GM12864 (cell line): ENCODE measurements around the gene CLK1.

Source experiments
- DNase-seq: peaks from one replicate; pipeline ENCODE4 v3.0.0-alpha.2; 2011; ENCODE audit warnings: low read depth
- H3K4me3 ChIP-seq: 2 replicates; pipeline ENCODE4 v1.5.1; 2011; ENCODE audit warnings: mild to moderate bottlenecking, low read depth, low read length, control low read depth
- CTCF ChIP-seq: IDR thresholded peaks from 2 replicates; pipeline ENCODE4 v1.5.1; 2011; ENCODE audit warnings: low read depth, mild to moderate bottlenecking, moderate library complexity, low read length, control low read depth, inconsistent platforms; ENCODE audit errors: missing control alignments

The CLK1 gene

GRCh38 chr2:200810998-200811332 is 53.5 kb downstream of the CLK1 start:
- DNase-seq, result no peak
- no peak for TF ChIP-seq CTCF
- peak overlapping the region; percentile 85 for H3K4me3 ChIP-seq

- H3K4me3 ChIP-seq, result peak overlapping the region; percentile 85; the same call in 1 of the 2 replicates
- no peak for DNase-seq
- TF ChIP-seq CTCF, result no peak
Observed at GRCh38 chr2:200810252-200810997, 54.0 kb downstream of the CLK1 start.

- DNase-seq, result no peak
- H3K4me3 ChIP-seq, result no peak overlapping the region
- TF ChIP-seq CTCF, result no peak
Observed at GRCh38 chr2:200809506-200810251, 54.8 kb downstream of the CLK1 start.
